ENCODE data around the gene DRD4. TPM values are rescaled to one million over a fixed set of nuclear protein-coding genes. Genes with fewer than 3 reads are reported as not detected.

DRD4 gene
- total and polyA plus RNA-seq, 7 donors, result 0.28 to 2.2 (median 0.41) TPM; not detected in 4

DNA sequence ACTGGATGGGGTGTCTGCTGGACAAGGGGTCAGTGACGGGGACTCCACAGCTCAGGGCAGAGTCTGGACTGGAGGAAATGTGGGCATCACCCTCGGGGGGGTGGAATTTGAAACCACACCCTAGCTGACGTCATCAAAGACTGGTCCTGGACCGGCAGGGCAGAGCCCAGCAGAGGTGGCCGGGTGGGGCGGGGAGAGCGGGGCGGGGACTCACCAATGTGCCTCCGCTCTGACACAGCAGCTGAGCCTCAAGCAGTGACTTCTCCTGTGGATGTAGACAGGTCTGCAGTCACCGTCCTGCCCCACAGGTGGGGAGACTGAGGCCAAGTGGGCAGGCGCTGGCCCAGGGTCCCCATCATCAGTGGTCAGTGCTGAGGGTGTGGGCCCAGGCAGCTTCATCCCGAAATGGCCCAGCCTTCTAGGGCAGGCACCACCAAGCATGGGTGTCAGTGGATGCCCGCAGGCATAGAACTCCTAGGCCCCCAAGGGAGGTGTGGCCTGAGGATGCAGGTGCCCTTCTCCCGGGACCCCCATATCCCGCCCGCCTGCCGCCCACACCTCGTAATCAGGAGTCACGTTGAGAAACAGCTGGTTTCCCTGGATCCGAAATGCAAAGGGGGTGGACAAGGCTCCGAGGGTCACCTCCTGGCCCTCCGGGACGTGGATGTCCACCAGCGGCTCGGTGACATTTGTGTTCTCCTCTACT, 12.9 kb upstream of the DRD4 start:
- H3K9me3 ChIP-seq, result no peaks in the 10 kb centered on the region
- DNase-seq, result no peak
- H3K4me1 ChIP-seq, result peaks cover 0 to 21% (median 16%) of the 10 kb centered on the region in 4 donors
- no peak overlapping the region for H3K27ac ChIP-seq
- intact Hi-C loops (cut with DNase I), result no loop called here
- peak in 1 of 2 donors; percentile 54 for TF ChIP-seq POLR2A (IDR thresholded peaks at IDR 0.05)
- TF ChIP-seq, protein P1, sequence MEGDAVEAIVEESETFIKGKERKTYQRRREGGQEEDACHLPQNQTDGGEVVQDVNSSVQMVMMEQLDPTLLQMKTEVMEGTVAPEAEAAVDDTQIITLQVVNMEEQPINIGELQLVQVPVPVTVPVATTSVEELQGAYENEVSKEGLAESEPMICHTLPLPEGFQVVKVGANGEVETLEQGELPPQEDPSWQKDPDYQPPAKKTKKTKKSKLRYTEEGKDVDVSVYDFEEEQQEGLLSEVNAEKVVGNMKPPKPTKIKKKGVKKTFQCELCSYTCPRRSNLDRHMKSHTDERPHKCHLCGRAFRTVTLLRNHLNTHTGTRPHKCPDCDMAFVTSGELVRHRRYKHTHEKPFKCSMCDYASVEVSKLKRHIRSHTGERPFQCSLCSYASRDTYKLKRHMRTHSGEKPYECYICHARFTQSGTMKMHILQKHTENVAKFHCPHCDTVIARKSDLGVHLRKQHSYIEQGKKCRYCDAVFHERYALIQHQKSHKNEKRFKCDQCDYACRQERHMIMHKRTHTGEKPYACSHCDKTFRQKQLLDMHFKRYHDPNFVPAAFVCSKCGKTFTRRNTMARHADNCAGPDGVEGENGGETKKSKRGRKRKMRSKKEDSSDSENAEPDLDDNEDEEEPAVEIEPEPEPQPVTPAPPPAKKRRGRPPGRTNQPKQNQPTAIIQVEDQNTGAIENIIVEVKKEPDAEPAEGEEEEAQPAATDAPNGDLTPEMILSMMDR (IDR thresholded peaks at IDR 0.05), result no peak
- WGBS, 2 donors, result 17 to 70% methylated on average over 25 of the region's 25 CpGs
- no peak overlapping the region for H3K4me3 ChIP-seq
- H3K36me3 ChIP-seq, result peaks cover 0 to 18% (median 3%) of the 10 kb centered on the region in 4 donors
- H3K27me3 ChIP-seq, result peaks cover 0 to 37% (median 0%) of the 10 kb centered on the region in 3 donors

DNA sequence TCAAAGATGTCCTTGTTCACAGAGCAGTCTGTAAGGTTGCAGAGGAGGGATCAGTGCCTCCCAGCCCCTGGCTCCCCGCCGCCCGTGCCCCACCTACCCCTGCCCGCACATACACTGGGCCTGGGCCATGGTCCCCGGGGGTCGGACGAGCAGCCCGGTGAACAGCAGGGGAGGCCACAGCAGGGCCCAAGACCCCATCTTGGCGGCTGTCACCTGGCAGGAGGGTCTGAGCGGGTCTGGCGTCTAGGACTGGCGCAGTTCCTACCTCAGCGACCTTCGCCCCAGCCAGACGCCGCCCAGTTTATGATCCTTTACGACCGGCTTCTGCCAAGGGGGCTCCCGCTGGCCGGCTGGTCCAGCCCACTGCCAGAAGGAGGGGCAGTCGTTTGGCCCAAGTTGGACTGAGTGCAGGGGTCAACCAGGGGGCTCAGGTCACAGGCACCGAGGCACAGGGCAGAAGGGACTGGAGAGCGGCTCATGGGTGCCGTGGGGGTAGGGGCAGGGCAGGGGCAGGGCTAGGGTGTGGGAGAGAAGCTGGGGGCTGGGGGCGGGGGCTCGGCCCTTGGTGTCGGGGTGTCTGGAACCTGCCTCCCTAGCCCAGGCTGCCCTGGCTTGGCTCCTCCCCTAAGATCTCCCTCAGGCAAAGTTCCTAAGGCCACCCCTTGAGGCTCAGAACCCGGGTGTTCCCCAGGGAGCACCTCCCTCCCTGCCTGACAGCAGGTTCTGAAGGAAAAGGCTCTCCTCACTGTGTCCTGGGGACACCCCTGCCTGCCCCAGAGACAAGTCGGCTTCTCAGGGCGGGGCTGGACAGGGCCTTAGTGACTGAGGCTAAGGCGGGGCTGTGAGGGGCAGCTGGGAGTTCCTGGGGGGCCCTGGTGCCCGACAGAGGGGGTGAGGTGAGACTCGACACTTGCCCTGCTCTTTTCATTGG, 12.1 kb upstream of the DRD4 start, which contains the start of gene CDHR5:
Gene CDHR5, minus strand, starts transcription at position 251 of the 931 bp plus-strand sequence. Its CDS starts 53 bp downstream, at position 198.
- Histone ChIP-seq H3K4me1 (peaks cover 0 to 28% (median 24%) of the 10 kb centered on the region in 4 donors), H3K4me3 (no peak within 1 kb of the TSS), H3K36me3 (peaks cover 0 to 18% (median 3%) of the 10 kb centered on the region in 4 donors), H3K27me3 (peaks cover 0 to 37% (median 0%) of the 10 kb centered on the region in 3 donors), H3K9me3 (no peaks in the 10 kb centered on the region), H3K27ac (no peak within 1 kb of the TSS)
- 18 to 62% methylated on average over 33 of the region's 33 CpGs for WGBS, 2 donors
- intact Hi-C loops (cut with DNase I), result no loop called here
- no peak for DNase-seq
- TF ChIP-seq EP300 (IDR thresholded peaks at IDR 0.05), result no peak
- peak in 1 of 4 donors; percentile 31 for TF ChIP-seq POLR2AphosphoS5 (IDR thresholded peaks at IDR 0.05)
- peak in 1 of 2 donors; percentile 61 for TF ChIP-seq POLR2A (IDR thresholded peaks at IDR 0.05)
- TF ChIP-seq, protein P1 (IDR thresholded peaks at IDR 0.05), result no peak

DNA sequence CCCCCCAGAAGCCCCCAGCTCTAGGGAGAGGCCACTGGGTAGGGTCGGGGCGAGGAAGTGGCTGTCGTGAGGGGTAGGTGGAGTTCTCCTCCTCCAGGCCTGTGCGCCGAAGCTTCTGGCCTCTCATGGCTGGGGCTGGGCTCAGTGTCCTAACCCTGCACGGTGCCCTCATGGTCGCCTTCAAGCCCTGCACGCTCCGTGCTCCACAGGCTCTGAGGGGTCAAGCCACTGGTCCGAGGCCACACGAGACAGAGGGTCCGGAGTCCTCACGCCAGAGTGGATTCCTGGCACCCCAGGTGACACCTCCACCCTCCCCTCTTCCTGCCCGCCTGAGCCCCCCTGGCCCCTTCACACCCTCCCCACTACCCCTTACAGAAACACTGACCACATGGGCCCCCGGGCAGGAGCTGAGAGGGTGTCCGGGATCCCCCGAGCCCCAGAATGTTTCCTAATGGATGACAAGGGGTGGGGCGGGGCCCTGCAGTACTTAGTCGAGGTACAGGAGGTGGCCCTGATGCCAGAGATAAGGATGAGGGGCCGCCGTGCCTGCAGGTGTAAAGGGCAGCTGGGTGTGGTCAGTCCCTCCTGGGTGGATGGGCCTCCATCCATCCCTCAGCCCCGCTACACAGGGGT, 11.3 kb upstream of the DRD4 start:
- Histone ChIP-seq H3K4me1 (peaks cover 0 to 29% (median 25%) of the 10 kb centered on the region in 4 donors), H3K4me3 (no peak overlapping the region), H3K27ac (no peak overlapping the region), H3K9me3 (no peaks in the 10 kb centered on the region), H3K36me3 (peaks cover 0 to 18% (median 3%) of the 10 kb centered on the region in 4 donors), H3K27me3 (peaks cover 0 to 37% (median 0%) of the 10 kb centered on the region in 3 donors)
- intact Hi-C loops (cut with DNase I), result no loop called here
- 14 to 70% methylated on average over 22 of the region's 22 CpGs for WGBS, 2 donors
- no peak for TF ChIP-seq POLR2A (IDR thresholded peaks at IDR 0.05)
- TF ChIP-seq POLR2AphosphoS5 (IDR thresholded peaks at IDR 0.05), result no peak
- TF ChIP-seq, protein P1 (IDR thresholded peaks at IDR 0.05), result no peak
- TF ChIP-seq EP300 (IDR thresholded peaks at IDR 0.05), result no peak
- DNase-seq, result peak; percentile 65

DNA sequence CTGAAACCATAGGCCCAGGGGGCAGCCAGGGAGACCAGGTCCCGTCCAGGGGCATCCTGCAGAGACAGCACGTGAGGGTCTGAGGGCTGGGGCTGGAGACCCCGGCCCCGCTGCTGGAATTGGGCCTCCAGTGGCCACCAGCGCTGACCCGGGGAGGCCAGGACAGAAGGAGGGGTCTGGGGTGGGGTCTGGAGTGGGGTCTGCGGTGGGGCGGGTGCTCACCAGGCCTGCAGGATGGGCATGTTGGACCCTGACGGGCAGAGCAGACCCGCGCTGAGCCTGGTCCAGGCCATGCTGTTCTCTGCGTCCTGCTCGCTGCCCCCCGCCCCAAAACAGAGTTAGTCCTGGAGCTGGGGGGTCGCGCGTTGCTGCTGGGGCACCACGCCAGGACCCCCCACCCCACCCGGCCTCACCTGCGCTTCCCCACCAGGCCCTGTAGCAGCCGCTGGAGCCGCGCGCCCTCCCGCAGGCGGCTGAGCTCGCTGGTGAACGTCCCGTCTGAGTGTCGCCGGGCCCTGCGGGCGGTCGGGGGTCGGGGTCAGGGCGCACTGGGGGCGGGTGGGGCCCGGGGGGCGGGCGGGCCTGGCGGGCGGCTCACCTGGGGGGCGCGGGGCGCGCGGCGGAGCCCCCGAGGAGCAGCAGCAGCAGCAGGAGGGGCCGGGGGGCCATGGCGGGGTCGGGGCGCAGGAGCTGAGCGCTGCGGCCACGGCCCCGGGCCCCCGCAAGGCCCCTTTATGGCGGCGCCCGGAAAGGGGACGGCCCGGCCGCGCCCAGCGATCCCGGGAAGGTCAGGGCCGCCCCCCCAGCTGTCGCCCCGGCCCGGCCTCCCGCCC, 10.4 kb upstream of the DRD4 start, which contains the start of gene SCT:
Gene SCT, minus strand, starts transcription at position 707 of the 833 bp plus-strand sequence. Its CDS starts 38 bp downstream, at position 669.
- Histone ChIP-seq H3K27ac (no peak within 1 kb of the TSS), H3K4me3 (no peak within 1 kb of the TSS), H3K27me3 (peaks cover 0 to 37% (median 0%) of the 10 kb centered on the region in 3 donors), H3K4me1 (peaks cover 0 to 29% (median 25%) of the 10 kb centered on the region in 4 donors), H3K9me3 (no peaks in the 10 kb centered on the region), H3K36me3 (peaks cover 0 to 18% (median 3%) of the 10 kb centered on the region in 4 donors)
- intact Hi-C loops (cut with DNase I), result no loop called here
- peak; percentile 62 for DNase-seq
- WGBS, 2 donors, result 3 to 7% methylated on average over 72 of the region's 72 CpGs
- TF ChIP-seq POLR2AphosphoS5 (IDR thresholded peaks at IDR 0.05) (no peak), EP300 (IDR thresholded peaks at IDR 0.05) (no peak), POLR2A (IDR thresholded peaks at IDR 0.05) (no peak)
- TF ChIP-seq, protein P1 (IDR thresholded peaks at IDR 0.05), result no peak

All from sigmoid colon (tissue), 7 donors.